ENCODE data around the gene ARID1B.

- TF ChIP-seq CTCF (conservative IDR thresholded peaks at IDR 0.05; ENCODE audit: low read depth, low read length) (no peak), EZH2 (IDR thresholded peaks at IDR 0.05; ENCODE audit: borderline replicate concordance, low read depth, low read length, poor library complexity, severe bottlenecking) (no peak)
These were observed 62.4 kb downstream of the ARID1B start for GRCh38 chr6:156839591-156840001.
